Measurements from ENCODE around the gene UBXN7.
"Not testable (repeated sequence)": the region's sequence is repeated elsewhere in the genome, so short reads cannot be mapped to it uniquely, and the experiment has no call there.

UBXN7 gene

GRCh38 chr3:196386034-196386433 is 46.2 kb downstream of the UBXN7 start:
- not testable (repeated sequence) for H3K4me3 ChIP-seq (ENCODE audit: low read depth in 1 of 2, low read length in 2 of 2); H3K27me3 ChIP-seq (ENCODE audit: control insufficient read depth in 1 of 2, insufficient read depth in 2 of 2, low read length in 2 of 2); H3K27ac ChIP-seq (ENCODE audit: low read depth, low read length); H3K9ac ChIP-seq (ENCODE audit: low read length); H3K9me3 ChIP-seq (ENCODE audit: low read length); H3K4me1 ChIP-seq (ENCODE audit: insufficient read depth, low read length)
- H3K36me3 ChIP-seq (ENCODE audit: insufficient read depth, low read length): peaks cover 19% of the 10 kb centered on the region

- H3K36me3 ChIP-seq (ENCODE audit: insufficient read depth, low read length): peaks cover 13% of the 10 kb centered on the region
These were observed 46.8 kb downstream of the UBXN7 start for GRCh38 chr3:196385446-196385845.

GRCh38 chr3:196378146-196378841 is 53.9 kb downstream of the UBXN7 start:
- Histone ChIP-seq H3K27ac (ENCODE audit: low read depth, low read length) (no peak overlapping the region), H3K27me3 (ENCODE audit: control insufficient read depth in 1 of 2, insufficient read depth in 2 of 2, low read length in 2 of 2) (no peaks in the 10 kb centered on the region), H3K9ac (ENCODE audit: low read length) (no peak overlapping the region), H3K4me3 (ENCODE audit: low read depth in 1 of 2, low read length in 2 of 2) (no peak overlapping the region), H3K9me3 (ENCODE audit: low read length) (no peaks in the 10 kb centered on the region), H3K36me3 (ENCODE audit: insufficient read depth, low read length) (no peaks in the 10 kb centered on the region), H3K4me1 (ENCODE audit: insufficient read depth, low read length) (no peaks in the 10 kb centered on the region)

More at GRCh38 chr3:196385446-196385845, 46.8 kb downstream of the UBXN7 start:
- not testable (repeated sequence) for H3K9ac ChIP-seq (ENCODE audit: low read length); H3K4me1 ChIP-seq (ENCODE audit: insufficient read depth, low read length); H3K9me3 ChIP-seq (ENCODE audit: low read length); H3K27me3 ChIP-seq (ENCODE audit: control insufficient read depth in 1 of 2, insufficient read depth in 2 of 2, low read length in 2 of 2); H3K4me3 ChIP-seq (ENCODE audit: low read depth in 1 of 2, low read length in 2 of 2); H3K27ac ChIP-seq (ENCODE audit: low read depth, low read length)

- no peak overlapping the region for H3K4me3 ChIP-seq (ENCODE audit: low read depth in 1 of 2, low read length in 2 of 2)
- H3K36me3 ChIP-seq (ENCODE audit: insufficient read depth, low read length): no peaks in the 10 kb centered on the region
- H3K27me3 ChIP-seq (ENCODE audit: control insufficient read depth in 1 of 2, insufficient read depth in 2 of 2, low read length in 2 of 2): no peaks in the 10 kb centered on the region
- H3K27ac ChIP-seq (ENCODE audit: low read depth, low read length): no peak overlapping the region
- no peak overlapping the region for H3K9ac ChIP-seq (ENCODE audit: low read length)
- no peaks in the 10 kb centered on the region for H3K4me1 ChIP-seq (ENCODE audit: insufficient read depth, low read length)
- no peaks in the 10 kb centered on the region for H3K9me3 ChIP-seq (ENCODE audit: low read length)
These were observed 54.9 kb downstream of the UBXN7 start for GRCh38 chr3:196377321-196377720.

GRCh38 chr3:196365736-196366135 is 66.5 kb downstream of the UBXN7 start:
- no peak overlapping the region for H3K4me3 ChIP-seq (ENCODE audit: low read depth in 1 of 2, low read length in 2 of 2)
- H3K9me3 ChIP-seq (ENCODE audit: low read length): no peaks in the 10 kb centered on the region
- H3K36me3 ChIP-seq (ENCODE audit: insufficient read depth, low read length): peaks cover 41% of the 10 kb centered on the region
- no peak overlapping the region for H3K27ac ChIP-seq (ENCODE audit: low read depth, low read length)
- no peak overlapping the region for H3K9ac ChIP-seq (ENCODE audit: low read length)
- no peaks in the 10 kb centered on the region for H3K4me1 ChIP-seq (ENCODE audit: insufficient read depth, low read length)
- H3K27me3 ChIP-seq (ENCODE audit: control insufficient read depth in 1 of 2, insufficient read depth in 2 of 2, low read length in 2 of 2): no peaks in the 10 kb centered on the region

GRCh38 chr3:196360586-196360985 is 71.6 kb downstream of the UBXN7 start:
- H3K4me3 ChIP-seq (ENCODE audit: low read depth in 1 of 2, low read length in 2 of 2): no peak overlapping the region
- no peak overlapping the region for H3K27ac ChIP-seq (ENCODE audit: low read depth, low read length)
- no peaks in the 10 kb centered on the region for H3K27me3 ChIP-seq (ENCODE audit: control insufficient read depth in 1 of 2, insufficient read depth in 2 of 2, low read length in 2 of 2)
- H3K36me3 ChIP-seq (ENCODE audit: insufficient read depth, low read length): peaks cover 55% of the 10 kb centered on the region
- no peaks in the 10 kb centered on the region for H3K9me3 ChIP-seq (ENCODE audit: low read length)
- no peaks in the 10 kb centered on the region for H3K4me1 ChIP-seq (ENCODE audit: insufficient read depth, low read length)
- H3K9ac ChIP-seq (ENCODE audit: low read length): no peak overlapping the region

GRCh38 chr3:196358540-196358939 is 73.7 kb downstream of the UBXN7 start:
- peaks cover 61% of the 10 kb centered on the region for H3K36me3 ChIP-seq (ENCODE audit: insufficient read depth, low read length)
- not testable (repeated sequence) for H3K9ac ChIP-seq (ENCODE audit: low read length); H3K27ac ChIP-seq (ENCODE audit: low read depth, low read length); H3K9me3 ChIP-seq (ENCODE audit: low read length); H3K4me1 ChIP-seq (ENCODE audit: insufficient read depth, low read length); H3K4me3 ChIP-seq (ENCODE audit: low read depth in 1 of 2, low read length in 2 of 2); H3K27me3 ChIP-seq (ENCODE audit: control insufficient read depth in 1 of 2, insufficient read depth in 2 of 2, low read length in 2 of 2)

GRCh38 chr3:196357905-196358304 is 74.3 kb downstream of the UBXN7 start:
- Histone ChIP-seq H3K9me3 (ENCODE audit: low read length) (no peaks in the 10 kb centered on the region), H3K27ac (ENCODE audit: low read depth, low read length) (no peak overlapping the region), H3K36me3 (ENCODE audit: insufficient read depth, low read length) (peaks cover 63% of the 10 kb centered on the region), H3K4me3 (ENCODE audit: low read depth in 1 of 2, low read length in 2 of 2) (no peak overlapping the region), H3K9ac (ENCODE audit: low read length) (no peak overlapping the region), H3K27me3 (ENCODE audit: control insufficient read depth in 1 of 2, insufficient read depth in 2 of 2, low read length in 2 of 2) (no peaks in the 10 kb centered on the region), H3K4me1 (ENCODE audit: insufficient read depth, low read length) (no peaks in the 10 kb centered on the region)

- Histone ChIP-seq H3K9ac (ENCODE audit: low read length) (no peak overlapping the region), H3K27me3 (ENCODE audit: control insufficient read depth in 1 of 2, insufficient read depth in 2 of 2, low read length in 2 of 2) (no peaks in the 10 kb centered on the region), H3K36me3 (ENCODE audit: insufficient read depth, low read length) (peaks cover 53% of the 10 kb centered on the region), H3K27ac (ENCODE audit: low read depth, low read length) (no peak overlapping the region), H3K9me3 (ENCODE audit: low read length) (no peaks in the 10 kb centered on the region), H3K4me3 (ENCODE audit: low read depth in 1 of 2, low read length in 2 of 2) (no peak overlapping the region), H3K4me1 (ENCODE audit: insufficient read depth, low read length) (no peaks in the 10 kb centered on the region)
These were observed 75.7 kb downstream of the UBXN7 start for GRCh38 chr3:196356556-196356955.

GRCh38 chr3:196355668-196356067 is 76.6 kb downstream of the UBXN7 start:
- H3K4me1 ChIP-seq (ENCODE audit: insufficient read depth, low read length): no peaks in the 10 kb centered on the region
- no peak overlapping the region for H3K9ac ChIP-seq (ENCODE audit: low read length)
- H3K9me3 ChIP-seq (ENCODE audit: low read length): no peaks in the 10 kb centered on the region
- no peaks in the 10 kb centered on the region for H3K27me3 ChIP-seq (ENCODE audit: control insufficient read depth in 1 of 2, insufficient read depth in 2 of 2, low read length in 2 of 2)
- peaks cover 44% of the 10 kb centered on the region for H3K36me3 ChIP-seq (ENCODE audit: insufficient read depth, low read length)
- no peak overlapping the region for H3K27ac ChIP-seq (ENCODE audit: low read depth, low read length)
- no peak overlapping the region for H3K4me3 ChIP-seq (ENCODE audit: low read depth in 1 of 2, low read length in 2 of 2)

GRCh38 chr3:196354132-196354531 is 78.1 kb downstream of the UBXN7 start:
- Histone ChIP-seq H3K4me3 (ENCODE audit: low read depth in 1 of 2, low read length in 2 of 2) (no peak overlapping the region), H3K9me3 (ENCODE audit: low read length) (no peaks in the 10 kb centered on the region), H3K4me1 (ENCODE audit: insufficient read depth, low read length) (no peaks in the 10 kb centered on the region), H3K9ac (ENCODE audit: low read length) (no peak overlapping the region), H3K36me3 (ENCODE audit: insufficient read depth, low read length) (peaks cover 35% of the 10 kb centered on the region), H3K27ac (ENCODE audit: low read depth, low read length) (no peak overlapping the region), H3K27me3 (ENCODE audit: control insufficient read depth in 1 of 2, insufficient read depth in 2 of 2, low read length in 2 of 2) (no peaks in the 10 kb centered on the region)

GRCh38 chr3:196351541-196351940 is 80.7 kb downstream of the UBXN7 start:
- H3K27me3 ChIP-seq (ENCODE audit: control insufficient read depth in 1 of 2, insufficient read depth in 2 of 2, low read length in 2 of 2): no peaks in the 10 kb centered on the region
- H3K9me3 ChIP-seq (ENCODE audit: low read length): no peaks in the 10 kb centered on the region
- no peak overlapping the region for H3K27ac ChIP-seq (ENCODE audit: low read depth, low read length)
- H3K36me3 ChIP-seq (ENCODE audit: insufficient read depth, low read length): peaks cover 25% of the 10 kb centered on the region
- H3K9ac ChIP-seq (ENCODE audit: low read length): no peak overlapping the region
- H3K4me3 ChIP-seq (ENCODE audit: low read depth in 1 of 2, low read length in 2 of 2): no peak overlapping the region
- H3K4me1 ChIP-seq (ENCODE audit: insufficient read depth, low read length): no peaks in the 10 kb centered on the region

Data from muscle layer of colon (tissue), 2 donors.